ENCODE data around the gene NDFIP2. TPM values are rescaled to one million over a fixed set of nuclear protein-coding genes. Genes with fewer than 3 reads are reported as not detected.

Gene NDFIP2
- total RNA-seq, 4 donors from 2014 or later = 9.0 to 12.8 (median 10.2) TPM

DNA sequence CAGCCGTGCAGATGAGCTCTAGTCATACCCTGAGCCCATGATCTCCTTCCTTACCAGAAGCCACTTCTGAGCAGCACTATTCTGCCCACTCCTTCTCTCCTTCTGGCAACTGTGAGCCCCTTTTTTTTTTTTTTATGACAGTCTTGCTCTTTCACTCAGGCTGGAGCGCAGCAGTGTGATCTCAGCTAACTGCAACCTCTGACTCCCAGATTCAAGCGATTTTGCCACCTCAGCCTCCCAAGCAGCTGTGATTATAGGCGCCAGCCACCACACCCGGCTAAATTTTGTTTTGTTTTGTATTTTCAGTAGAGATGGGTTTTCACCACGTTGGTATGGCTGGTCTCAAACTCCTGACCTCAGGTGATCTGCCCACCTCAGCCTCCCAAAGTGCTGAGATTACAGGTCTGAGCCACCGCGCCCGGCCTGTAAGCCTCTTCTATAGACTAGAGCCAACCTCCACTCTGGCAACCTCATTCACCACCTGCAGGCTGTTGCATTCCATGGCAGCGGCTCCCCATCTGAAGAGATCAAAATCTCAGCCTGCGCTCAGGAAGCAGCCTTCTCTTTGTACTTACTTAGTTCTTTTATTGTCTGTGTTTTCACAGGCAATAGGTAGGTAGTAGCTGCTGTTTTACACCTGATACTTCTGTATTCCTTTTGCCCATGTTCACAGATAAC, 34.8 kb upstream of the NDFIP2 start:
- Histone ChIP-seq H3K4me3 (no peak overlapping the region), H3K27ac (replicated peaks in 1 of 4) (no peak overlapping the region), H3K9me3 (no peaks in the 10 kb centered on the region), H3K36me3 (no peaks in the 10 kb centered on the region), H3K4me1 (no peaks in the 10 kb centered on the region), H3K27me3 (no peaks in the 10 kb centered on the region)
- WGBS = 90% methylated on average over 11 of the region's 11 CpGs
- DNase-seq (ENCODE audit: extremely low spot score) = no peak
- intact Hi-C loops (cut with DNase I) = no loop called here
- TF ChIP-seq POLR2A (IDR thresholded peaks at IDR 0.05; ENCODE audit: low read depth) (no peak), CTCF (IDR thresholded peaks at IDR 0.05) (no peak), EP300 (IDR thresholded peaks at IDR 0.05) (no peak), POLR2AphosphoS5 (IDR thresholded peaks at IDR 0.05) (no peak)

GRCh38 chr13:79447141-79447540, 33.8 kb upstream of the NDFIP2 start:
- no peak overlapping the region for H3K4me3 ChIP-seq
- H3K9me3 ChIP-seq = no peaks in the 10 kb centered on the region
- no peaks in the 10 kb centered on the region for H3K4me1 ChIP-seq
- DNase-seq (ENCODE audit: extremely low spot score) = no peak
- TF ChIP-seq CTCF (IDR thresholded peaks at IDR 0.05) (no peak), EP300 (IDR thresholded peaks at IDR 0.05) (no peak), POLR2AphosphoS5 (IDR thresholded peaks at IDR 0.05) (no peak), POLR2A (IDR thresholded peaks at IDR 0.05; ENCODE audit: low read depth) (no peak)
- 87% methylated on average over 4 of the region's 4 CpGs for WGBS
- intact Hi-C loops (cut with DNase I) = no loop called here
- no peaks in the 10 kb centered on the region for H3K36me3 ChIP-seq
- H3K27me3 ChIP-seq = no peaks in the 10 kb centered on the region
- H3K27ac ChIP-seq (replicated peaks in 1 of 4) = no peak overlapping the region

GRCh38 chr13:79447741-79448140, 33.2 kb upstream of the NDFIP2 start:
- Histone ChIP-seq H3K27ac (replicated peaks in 1 of 4) (no peak overlapping the region), H3K4me3 (no peak overlapping the region), H3K36me3 (no peaks in the 10 kb centered on the region), H3K9me3 (no peaks in the 10 kb centered on the region), H3K4me1 (no peaks in the 10 kb centered on the region), H3K27me3 (no peaks in the 10 kb centered on the region)
- intact Hi-C loops (cut with DNase I) = no loop called here
- no peak for DNase-seq (ENCODE audit: extremely low spot score)
- TF ChIP-seq POLR2AphosphoS5 (IDR thresholded peaks at IDR 0.05) = no peak
- TF ChIP-seq POLR2A (IDR thresholded peaks at IDR 0.05; ENCODE audit: low read depth) = no peak
- TF ChIP-seq CTCF (IDR thresholded peaks at IDR 0.05) = no peak
- no peak for TF ChIP-seq EP300 (IDR thresholded peaks at IDR 0.05)
- WGBS = 90% methylated on average over 2 of the region's 2 CpGs

- no peak overlapping the region for H3K27ac ChIP-seq (replicated peaks in 1 of 4)
- no peaks in the 10 kb centered on the region for H3K9me3 ChIP-seq
- 42% methylated on average over 1 of the region's 1 CpG for WGBS
- intact Hi-C loops (cut with DNase I) = no loop called here
- H3K4me3 ChIP-seq = no peak overlapping the region
- DNase-seq (ENCODE audit: extremely low spot score) = no peak
- no peaks in the 10 kb centered on the region for H3K27me3 ChIP-seq
- no peak for TF ChIP-seq EP300 (IDR thresholded peaks at IDR 0.05)
- no peak for TF ChIP-seq POLR2AphosphoS5 (IDR thresholded peaks at IDR 0.05)
- no peak for TF ChIP-seq POLR2A (IDR thresholded peaks at IDR 0.05; ENCODE audit: low read depth)
- no peak for TF ChIP-seq CTCF (IDR thresholded peaks at IDR 0.05)
- no peaks in the 10 kb centered on the region for H3K36me3 ChIP-seq
- no peaks in the 10 kb centered on the region for H3K4me1 ChIP-seq
These were observed 32.5 kb upstream of the NDFIP2 start for GRCh38 chr13:79448413-79448812.

DNA sequence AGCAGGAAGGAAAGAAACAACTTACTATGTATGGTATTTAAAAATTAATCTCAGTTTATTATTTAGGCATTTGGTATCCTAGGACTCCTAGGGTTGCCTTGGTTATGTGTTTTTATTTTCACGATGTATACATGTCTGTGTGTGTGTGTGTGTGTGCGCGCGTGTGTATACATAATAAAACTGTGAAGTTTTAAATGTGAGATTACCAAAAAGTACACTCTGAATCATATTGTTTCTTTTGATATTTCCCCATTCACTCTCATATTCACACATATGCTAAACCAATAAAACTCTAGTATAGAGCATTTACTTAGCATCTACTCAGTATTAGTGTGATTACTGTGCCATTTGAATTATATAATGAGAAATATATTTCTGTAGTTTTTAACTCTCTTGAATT, 30.8 kb upstream of the NDFIP2 start:
- Histone ChIP-seq H3K9me3 (no peaks in the 10 kb centered on the region), H3K4me3 (no peak overlapping the region), H3K4me1 (no peaks in the 10 kb centered on the region), H3K27me3 (peaks cover 0 to 4% (median 0%) of the 10 kb centered on the region in 4 donors), H3K27ac (replicated peaks in 1 of 4) (no peak overlapping the region), H3K36me3 (no peaks in the 10 kb centered on the region)
- no peak for TF ChIP-seq POLR2A (IDR thresholded peaks at IDR 0.05; ENCODE audit: low read depth)
- no peak for TF ChIP-seq EP300 (IDR thresholded peaks at IDR 0.05)
- no peak for TF ChIP-seq CTCF (IDR thresholded peaks at IDR 0.05)
- no peak for TF ChIP-seq POLR2AphosphoS5 (IDR thresholded peaks at IDR 0.05)
- intact Hi-C loops (cut with DNase I) = no loop called here
- DNase-seq (ENCODE audit: extremely low spot score) = no peak
- 91% methylated on average over 4 of the region's 4 CpGs for WGBS

All from esophagus muscularis mucosa (tissue), 4 donors.